ENCODE results near the gene USP36.

USP36 gene

GRCh38 chr17:78817123-78817522 lies 23.5 kb downstream of the USP36 start:
- DNase-seq (ENCODE audit: low read depth, low spot score): no peak

DNA sequence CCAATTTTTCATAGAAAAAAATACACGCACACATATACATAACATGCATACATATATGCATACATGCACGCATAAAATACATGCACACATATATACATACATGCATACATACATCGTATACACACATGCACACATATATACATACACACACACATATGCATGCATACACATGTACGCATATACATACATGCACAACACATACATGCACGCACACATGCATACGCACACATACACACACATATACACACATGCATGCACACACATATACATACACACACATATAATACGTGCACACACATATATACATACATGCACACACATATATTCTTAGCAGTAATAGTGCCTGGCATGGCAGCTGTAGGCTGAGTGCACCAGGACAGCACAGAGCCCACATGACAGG lies 24.9 kb downstream of the USP36 start:
- DNase-seq (ENCODE audit: low read depth, low spot score): no peak

DNA sequence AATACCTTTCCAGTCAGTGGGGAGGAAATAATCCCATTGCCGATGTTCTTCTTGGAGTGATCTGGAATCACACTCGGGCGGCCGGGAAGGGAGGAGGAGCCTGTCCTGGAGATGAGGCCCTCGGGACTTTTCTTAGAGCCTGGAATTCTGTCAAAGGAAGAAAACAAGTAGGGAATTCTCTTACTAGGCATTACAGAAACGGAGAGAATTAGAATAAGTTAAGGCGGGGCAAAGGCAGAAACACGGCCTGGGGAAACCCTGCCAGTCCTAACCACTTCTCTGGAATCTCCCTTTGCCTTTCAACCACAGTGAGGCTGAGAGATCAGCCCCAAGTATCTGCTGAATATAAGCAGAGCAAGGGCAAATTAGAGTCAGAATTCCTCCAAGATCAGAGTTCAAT lies 27.8 kb downstream of the USP36 start:
- DNase-seq (ENCODE audit: low read depth, low spot score): no peak

GRCh38 chr17:78808163-78808562 lies 32.5 kb downstream of the USP36 start:
- DNase-seq (ENCODE audit: low read depth, low spot score): no peak

DNA sequence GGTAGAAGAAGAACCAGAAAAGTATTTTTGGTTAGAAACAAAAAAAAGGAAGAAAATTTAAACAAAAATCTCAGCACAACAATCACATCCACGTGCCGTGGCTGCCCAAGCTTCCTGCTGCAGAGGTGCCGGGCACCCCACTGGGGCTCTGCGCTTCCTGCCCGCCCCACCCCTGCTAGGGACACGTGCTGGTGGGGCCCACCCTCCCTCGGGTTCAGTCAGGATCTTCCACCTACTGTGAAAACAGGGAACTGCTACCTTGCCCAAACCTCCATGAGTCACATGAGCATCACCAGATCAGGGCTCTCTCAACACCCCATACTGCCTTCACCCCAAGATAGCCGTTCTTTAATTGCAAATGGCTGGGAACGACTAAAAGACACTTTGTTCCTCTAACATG lies 34.2 kb downstream of the USP36 start:
- no peak for DNase-seq (ENCODE audit: low read depth, low spot score)

DNA sequence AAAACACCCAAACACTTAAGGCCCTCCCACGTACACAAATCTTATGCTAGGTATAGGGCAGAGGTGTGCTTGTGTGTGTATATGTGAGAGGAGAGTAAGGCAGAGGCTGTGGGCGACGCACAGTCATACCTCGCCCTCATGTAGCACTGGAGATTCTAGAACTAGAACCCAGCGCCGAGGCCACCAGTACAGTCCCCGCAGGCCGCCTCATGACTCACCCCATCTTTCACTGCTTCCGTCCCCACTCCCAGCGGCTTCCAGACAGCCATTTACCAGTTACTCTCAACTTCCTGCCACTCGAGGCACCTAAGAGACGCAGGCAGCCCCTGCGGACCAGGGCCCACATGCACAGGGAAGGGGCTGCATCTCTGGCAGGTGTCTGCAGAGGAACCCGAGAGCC lies 35.3 kb downstream of the USP36 start:
- DNase-seq (ENCODE audit: low read depth, low spot score): no peak

- DNase-seq (ENCODE audit: low read depth, low spot score): no peak
Observed at GRCh38 chr17:78804777-78805176, 35.8 kb downstream of the USP36 start.

DNA sequence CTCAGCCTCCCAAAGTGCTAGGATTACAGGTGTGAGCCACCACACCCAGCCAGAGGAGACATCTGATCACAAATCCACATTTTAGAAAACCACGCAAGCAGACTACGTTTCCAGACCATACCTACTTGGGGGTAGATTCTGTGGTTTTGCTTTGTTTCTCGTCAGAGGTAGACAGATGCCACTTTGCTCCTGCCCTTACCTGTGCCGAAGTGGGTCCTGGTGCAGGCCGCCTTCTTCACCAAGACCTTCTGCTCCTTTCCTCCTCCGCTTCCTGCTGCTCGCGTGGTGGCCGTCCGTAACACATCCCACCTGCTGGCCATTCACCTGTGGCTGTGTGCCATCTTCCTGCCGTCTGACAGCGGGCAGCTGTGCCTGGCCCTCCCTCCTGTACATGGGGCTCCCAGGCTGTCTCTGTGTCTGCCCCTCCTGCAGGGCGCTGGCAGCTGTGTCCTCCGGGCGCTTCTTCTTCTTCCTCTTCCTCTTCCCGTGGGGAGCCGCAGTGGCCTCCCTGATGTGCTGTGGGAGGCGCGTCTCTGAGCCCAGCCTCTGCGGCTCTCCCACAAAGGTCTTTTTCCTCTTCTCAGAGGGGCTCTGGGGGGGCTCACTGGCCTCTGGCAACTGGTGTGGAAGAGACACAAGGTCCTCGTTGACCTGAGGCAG lies 37.3 kb downstream of the USP36 start:
- DNase-seq (ENCODE audit: low read depth, low spot score): no peak

- DNase-seq (ENCODE audit: low read depth, low spot score): no peak
Observed at GRCh38 chr17:78802459-78802858, 38.2 kb downstream of the USP36 start.

DNA sequence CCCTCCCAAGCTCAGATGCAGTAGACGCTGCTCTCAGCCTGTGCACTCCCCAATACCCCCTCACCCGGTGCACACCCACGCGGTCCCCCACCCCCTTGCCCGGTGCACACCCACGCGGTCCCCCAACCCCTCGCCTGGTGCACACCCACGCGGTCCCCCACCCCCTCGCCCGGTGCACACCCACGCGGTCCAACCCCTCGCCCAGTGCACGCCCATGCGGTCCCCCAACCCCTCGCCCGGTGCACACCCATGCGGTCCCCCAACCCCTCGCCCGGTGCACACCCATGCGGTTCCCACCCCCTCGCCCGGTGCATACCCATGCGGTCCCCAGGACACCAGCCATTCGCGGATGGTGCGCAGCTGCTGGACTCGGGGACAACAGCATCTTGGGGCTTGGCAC lies 38.6 kb downstream of the USP36 start:
- no peak for DNase-seq (ENCODE audit: low read depth, low spot score)

- DNase-seq (ENCODE audit: low read depth, low spot score): no peak
Observed at GRCh38 chr17:78800132-78800931, 40.3 kb downstream of the USP36 start.

DNA sequence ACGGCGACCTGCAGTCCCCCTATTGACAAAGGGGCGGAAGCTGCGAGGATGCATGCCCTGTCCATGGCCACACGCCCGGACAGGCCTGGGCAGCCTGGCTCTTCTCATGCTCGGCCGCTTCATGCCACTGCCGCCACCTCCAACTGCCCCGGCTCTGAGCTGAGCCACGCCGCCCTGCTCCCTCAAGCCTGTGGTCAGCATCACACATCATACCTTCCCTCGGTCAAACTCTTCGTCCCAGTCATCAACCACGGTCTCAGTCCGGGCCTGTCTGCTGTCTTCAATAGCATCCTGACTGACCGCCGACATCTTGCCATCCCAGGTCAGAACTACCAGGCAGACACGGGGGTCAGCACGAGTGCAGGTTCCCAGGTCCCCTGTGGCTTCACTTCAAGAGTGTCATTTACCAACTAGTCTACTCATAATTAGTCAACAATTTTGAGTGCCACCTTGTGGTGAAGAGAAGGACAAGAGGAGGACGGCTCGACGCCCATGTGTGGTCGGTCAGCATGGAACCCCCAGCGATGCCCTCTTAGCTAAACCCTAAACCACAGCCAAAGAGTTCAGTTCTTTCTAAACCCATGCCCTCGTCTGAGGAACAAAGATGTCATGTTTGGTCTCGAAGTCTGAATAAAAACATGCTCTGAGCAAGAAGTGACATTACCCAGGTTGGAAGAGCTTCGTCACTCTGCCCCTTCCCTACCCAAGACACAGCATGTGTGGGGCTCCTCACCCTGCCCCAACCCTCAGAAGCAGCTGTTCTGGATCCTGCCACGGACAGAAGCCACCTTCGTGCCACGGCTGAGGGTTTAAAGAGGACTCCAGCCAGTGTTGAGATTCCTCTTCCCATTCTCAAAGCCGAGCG lies 41.7 kb downstream of the USP36 start:
- no peak for DNase-seq (ENCODE audit: low read depth, low spot score)

DNA sequence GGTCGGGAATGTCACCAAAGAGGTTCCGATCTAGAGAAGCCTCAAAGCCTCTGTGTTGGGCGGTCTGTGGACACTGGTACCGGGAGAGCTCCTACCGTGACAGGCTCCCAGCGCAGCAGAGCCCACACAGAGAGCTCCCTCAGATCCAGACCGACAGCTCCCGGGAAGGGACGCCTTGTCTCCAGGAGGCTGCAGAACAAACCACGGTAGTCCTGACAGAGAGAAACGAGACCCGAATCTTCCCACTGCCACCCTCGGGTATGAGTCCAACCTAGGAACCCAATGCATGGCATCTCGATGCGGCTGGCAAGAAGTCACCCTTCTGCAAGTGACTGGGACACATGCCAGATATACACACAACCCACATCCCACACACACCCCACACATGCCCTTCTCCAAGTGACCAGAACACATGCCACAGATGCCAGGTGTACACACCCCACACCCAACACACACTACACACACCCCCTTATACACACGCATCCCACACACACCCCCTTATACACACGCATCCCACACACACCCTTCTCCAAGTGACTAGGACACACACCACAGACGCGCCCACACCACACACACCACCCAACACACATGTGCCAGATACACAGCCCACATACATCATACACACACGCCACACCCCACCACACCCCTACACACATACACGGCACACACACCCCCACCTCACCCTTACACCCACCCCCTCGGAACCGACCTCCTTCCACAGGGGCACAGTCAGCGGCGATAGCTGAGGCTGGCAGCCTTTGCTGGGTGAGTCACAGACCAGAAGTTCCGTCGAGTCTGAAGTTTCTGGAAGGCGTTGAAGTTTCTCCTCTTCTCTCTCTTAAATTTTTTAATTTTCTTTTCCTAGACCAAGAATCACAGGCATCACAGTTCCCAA lies 42.7 kb downstream of the USP36 start:
- no peak for DNase-seq (ENCODE audit: low read depth, low spot score)

GRCh38 chr17:78797213-78797612 lies 43.4 kb downstream of the USP36 start:
- no peak for DNase-seq (ENCODE audit: low read depth, low spot score)

- no peak for DNase-seq (ENCODE audit: low read depth, low spot score)
Observed at GRCh38 chr17:78796517-78796900, 44.1 kb downstream of the USP36 start.

DNA sequence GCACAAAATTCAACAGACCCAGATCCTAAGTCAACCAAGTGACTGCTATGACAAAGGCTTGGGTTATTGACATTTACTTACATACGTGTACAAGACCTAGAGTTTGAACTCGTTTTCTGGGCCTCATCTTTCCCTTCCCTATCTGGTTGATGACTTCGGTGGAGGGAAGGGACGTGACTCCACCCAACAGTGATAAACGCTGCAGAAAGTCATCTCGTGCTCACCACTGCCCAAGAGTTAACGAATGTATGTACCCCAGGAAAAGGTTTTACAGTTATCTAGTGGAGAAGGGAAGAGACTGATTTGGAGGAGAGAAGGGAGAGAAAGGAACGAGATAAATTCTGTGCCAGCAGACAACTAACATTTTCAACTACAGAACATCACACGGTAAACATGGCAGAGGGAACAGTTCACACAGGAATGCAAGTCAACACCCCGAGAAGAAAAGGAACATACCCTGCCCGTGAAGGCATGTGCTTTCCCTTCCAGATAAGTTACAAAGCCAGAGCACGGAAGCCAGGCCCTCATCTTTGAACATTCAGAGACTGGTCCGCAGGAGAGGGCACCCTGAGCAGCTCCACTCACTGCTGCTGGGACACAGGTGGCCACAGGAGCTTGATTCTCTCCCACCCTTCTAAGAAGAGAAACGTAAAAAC lies 44.6 kb downstream of the USP36 start:
- DNase-seq (ENCODE audit: low read depth, low spot score): no peak

GRCh38 chr17:78794864-78795640 lies 45.6 kb downstream of the USP36 start:
- no peak for DNase-seq (ENCODE audit: low read depth, low spot score)

DNA sequence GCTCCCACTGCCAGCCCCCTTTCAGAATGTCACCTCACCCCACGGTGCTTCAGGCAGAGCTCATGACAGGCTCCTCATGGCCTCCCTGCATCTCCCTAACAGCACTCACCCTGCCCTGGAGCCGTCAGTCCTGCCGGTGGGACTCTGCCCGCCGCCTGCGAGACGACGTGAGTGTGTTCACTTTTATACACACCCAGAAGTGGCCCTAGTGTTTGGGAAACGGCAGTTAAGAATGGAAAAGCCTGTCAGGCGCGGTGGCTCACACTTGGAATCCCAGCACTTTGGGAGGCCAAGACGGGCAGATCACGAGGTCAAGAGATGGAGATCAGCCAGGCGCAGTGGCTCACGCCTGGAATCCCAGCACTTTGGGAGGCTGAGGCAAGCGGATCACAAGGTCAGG lies 46.2 kb downstream of the USP36 start:
- no peak for DNase-seq (ENCODE audit: low read depth, low spot score)

- DNase-seq (ENCODE audit: low read depth, low spot score): no peak
Observed at GRCh38 chr17:78793968-78794367, 46.6 kb downstream of the USP36 start.

GRCh38 chr17:78793415-78793814 lies 47.2 kb downstream of the USP36 start:
- DNase-seq (ENCODE audit: low read depth, low spot score): no peak

Data from smooth muscle cell of the brain vasculature (primary cell).